ENCODE measurements around the gene SLCO4C1. TPM values are rescaled to one million over a fixed set of nuclear protein-coding genes. Genes with fewer than 3 reads are reported as not detected.

Gene SLCO4C1
- total and polyA plus RNA-seq, 2 of the 13 experiments (the other 11 are each of a cell fraction or from before 2014, with no cell fraction given) = 1.3 to 7.8 TPM

- TF ChIP-seq KIAA2018 (CRISPR knock-in tag; IDR thresholded peaks at IDR 0.05; ENCODE audit: borderline replicate concordance) = 0 out of 2 replicates have a peak, but pooled peaks have one; percentile 19
- 0 out of 2 replicates have a peak, but pooled peaks have one; percentile 61 for TF ChIP-seq ZFP82 (CRISPR knock-in tag; IDR thresholded peaks at IDR 0.05; ENCODE audit: borderline replicate concordance)
- no peak for TF ChIP-seq FOXA3 (CRISPR knock-in tag; IDR thresholded peaks at IDR 0.05)
- TF ChIP-seq, protein P1, sequence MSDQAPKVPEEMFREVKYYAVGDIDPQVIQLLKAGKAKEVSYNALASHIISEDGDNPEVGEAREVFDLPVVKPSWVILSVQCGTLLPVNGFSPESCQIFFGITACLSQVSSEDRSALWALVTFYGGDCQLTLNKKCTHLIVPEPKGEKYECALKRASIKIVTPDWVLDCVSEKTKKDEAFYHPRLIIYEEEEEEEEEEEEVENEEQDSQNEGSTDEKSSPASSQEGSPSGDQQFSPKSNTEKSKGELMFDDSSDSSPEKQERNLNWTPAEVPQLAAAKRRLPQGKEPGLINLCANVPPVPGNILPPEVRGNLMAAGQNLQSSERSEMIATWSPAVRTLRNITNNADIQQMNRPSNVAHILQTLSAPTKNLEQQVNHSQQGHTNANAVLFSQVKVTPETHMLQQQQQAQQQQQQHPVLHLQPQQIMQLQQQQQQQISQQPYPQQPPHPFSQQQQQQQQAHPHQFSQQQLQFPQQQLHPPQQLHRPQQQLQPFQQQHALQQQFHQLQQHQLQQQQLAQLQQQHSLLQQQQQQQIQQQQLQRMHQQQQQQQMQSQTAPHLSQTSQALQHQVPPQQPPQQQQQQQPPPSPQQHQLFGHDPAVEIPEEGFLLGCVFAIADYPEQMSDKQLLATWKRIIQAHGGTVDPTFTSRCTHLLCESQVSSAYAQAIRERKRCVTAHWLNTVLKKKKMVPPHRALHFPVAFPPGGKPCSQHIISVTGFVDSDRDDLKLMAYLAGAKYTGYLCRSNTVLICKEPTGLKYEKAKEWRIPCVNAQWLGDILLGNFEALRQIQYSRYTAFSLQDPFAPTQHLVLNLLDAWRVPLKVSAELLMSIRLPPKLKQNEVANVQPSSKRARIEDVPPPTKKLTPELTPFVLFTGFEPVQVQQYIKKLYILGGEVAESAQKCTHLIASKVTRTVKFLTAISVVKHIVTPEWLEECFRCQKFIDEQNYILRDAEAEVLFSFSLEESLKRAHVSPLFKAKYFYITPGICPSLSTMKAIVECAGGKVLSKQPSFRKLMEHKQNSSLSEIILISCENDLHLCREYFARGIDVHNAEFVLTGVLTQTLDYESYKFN (CRISPR knock-in tag; conservative IDR thresholded peaks at IDR 0.05) = 0 out of 2 replicates have a peak, but pooled peaks have one; percentile 37
- 0 out of 2 replicates have a peak, but pooled peaks have one; percentile 9 for TF ChIP-seq ZNF737 (CRISPR knock-in tag; IDR thresholded peaks at IDR 0.05; ENCODE audit: borderline replicate concordance)
- TF ChIP-seq ZNF33A (CRISPR knock-in tag; IDR thresholded peaks at IDR 0.05; ENCODE audit: borderline replicate concordance) = 0 out of 2 replicates have a peak, but pooled peaks have one; percentile 20
- 0 out of 2 replicates have a peak, but pooled peaks have one; percentile 8 for TF ChIP-seq ZNF143 (CRISPR knock-in tag; IDR thresholded peaks at IDR 0.05)
- TF ChIP-seq CREB3 (CRISPR knock-in tag; IDR thresholded peaks at IDR 0.05) = no peak
- TF ChIP-seq ZNF850 (CRISPR knock-in tag; conservative IDR thresholded peaks at IDR 0.05) = peak; percentile 49; the same call in 1 of the 2 replicates
- no peak for TF ChIP-seq ATF5 (CRISPR knock-in tag; IDR thresholded peaks at IDR 0.05; ENCODE audit: low read depth)
- TF ChIP-seq PATZ1 (CRISPR knock-in tag; IDR thresholded peaks at IDR 0.05) = 0 out of 2 replicates have a peak, but pooled peaks have one; percentile 15
- TF ChIP-seq MEF2D (CRISPR knock-in tag; IDR thresholded peaks at IDR 0.05) = 0 out of 2 replicates have a peak, but pooled peaks have one; percentile 18
Observed at GRCh38 chr5:102295534-102296177, 428 bp downstream of the SLCO4C1 start (continued).
